Stimulated activated CD4-positive, alpha-beta T cell treated with anti-CD3 and anti-CD28 coated beads, Interleukin-12 subunit alpha, Interleukin-12 subunit beta, amount 100 ng/mL, for 48 hours (primary cell): ENCODE results near the gene KCNJ12.
"Not testable (repeated sequence)": the region's sequence is repeated elsewhere in the genome, so short reads cannot be mapped to it uniquely, and the experiment has no call there.

ENCODE experiments used
- DNase-seq, 3 donors: peaks; one replicate each; pipeline ENCODE4 v3.0.0-alpha.2; 2020; ENCODE audit warnings: low read depth in 2 of 3, low spot score in 1 of 3

KCNJ12 gene

DNA sequence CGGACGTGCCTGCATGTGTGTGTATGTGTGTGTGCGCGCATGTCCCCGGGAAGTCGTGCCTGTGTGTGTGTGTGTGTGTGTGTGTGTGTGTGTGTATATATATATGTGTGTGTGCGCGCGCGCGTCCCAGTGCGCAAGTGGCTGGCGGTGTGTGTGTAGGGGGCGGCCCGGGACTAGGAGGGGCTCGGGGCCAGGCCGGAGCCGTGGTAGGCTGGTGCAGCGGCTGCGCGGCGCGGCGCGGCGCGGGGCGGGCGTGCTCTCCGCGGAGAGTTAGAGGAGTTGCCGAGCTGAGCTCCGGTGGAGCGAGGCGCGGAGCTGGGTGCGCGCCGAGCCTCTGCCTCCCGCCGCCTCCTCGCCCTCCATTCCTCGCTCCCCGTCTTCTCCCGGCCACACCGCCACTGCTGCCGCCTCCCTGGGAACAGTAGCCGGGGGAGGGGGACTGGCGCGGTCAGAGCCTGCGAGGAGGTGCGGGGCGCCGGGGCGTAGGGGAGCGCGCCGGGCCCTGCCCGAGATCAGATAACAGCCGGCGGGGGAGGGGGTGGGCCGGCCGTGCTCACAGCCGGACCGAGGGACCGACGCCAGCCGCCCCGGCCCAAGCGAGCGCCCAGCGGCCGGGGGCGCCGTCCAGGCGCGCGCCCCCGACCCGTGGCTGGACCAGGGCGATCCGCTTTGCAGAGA lies at the start of gene KCNJ12:
TSS of gene KCNJ12 (plus strand) at position 277 of the 678 bp plus-strand sequence. CDS start 38,986 bp downstream, outside the sequence.
- no peak for DNase-seq

DNA sequence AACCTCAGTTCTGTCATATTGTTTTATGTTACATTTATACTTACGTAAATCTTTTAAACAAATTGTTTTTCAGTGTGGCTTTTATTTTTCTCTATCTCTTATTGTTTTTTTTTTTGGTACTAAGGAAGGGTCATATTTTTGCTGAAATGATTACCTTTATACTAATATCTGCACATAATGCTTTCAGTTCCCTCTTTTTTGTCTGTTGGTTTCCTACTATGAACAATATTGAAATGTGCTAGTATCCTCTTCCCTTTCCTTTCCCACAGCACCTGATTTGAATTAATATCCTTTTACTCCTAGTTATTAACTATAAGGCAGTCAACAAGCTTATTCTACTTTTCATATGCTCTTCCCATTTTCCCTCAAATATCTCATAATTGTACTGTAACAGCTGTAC lies 48.2 kb upstream of the KCNJ12 start:
- DNase-seq: not testable (repeated sequence)

DNA sequence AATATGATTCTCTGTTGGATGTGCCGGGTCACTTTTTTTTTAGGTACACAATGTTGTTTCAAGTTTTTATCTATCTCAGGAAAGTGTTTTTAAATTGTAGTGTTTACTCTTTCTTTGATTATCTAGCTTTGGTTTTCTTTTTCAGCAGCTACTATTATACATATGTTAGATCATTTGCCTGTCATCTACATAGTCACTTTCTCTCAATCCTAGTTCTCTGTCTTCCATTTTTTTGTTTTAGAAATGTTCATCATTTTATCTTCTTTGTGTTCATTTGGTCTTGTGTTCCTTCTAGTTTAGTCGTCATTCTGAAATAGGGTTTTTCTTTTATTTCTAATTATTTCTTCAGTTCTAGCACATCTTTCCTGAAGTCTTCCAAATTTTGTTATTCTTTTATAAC lies 47.4 kb upstream of the KCNJ12 start:
- DNase-seq: not testable (repeated sequence)

DNA sequence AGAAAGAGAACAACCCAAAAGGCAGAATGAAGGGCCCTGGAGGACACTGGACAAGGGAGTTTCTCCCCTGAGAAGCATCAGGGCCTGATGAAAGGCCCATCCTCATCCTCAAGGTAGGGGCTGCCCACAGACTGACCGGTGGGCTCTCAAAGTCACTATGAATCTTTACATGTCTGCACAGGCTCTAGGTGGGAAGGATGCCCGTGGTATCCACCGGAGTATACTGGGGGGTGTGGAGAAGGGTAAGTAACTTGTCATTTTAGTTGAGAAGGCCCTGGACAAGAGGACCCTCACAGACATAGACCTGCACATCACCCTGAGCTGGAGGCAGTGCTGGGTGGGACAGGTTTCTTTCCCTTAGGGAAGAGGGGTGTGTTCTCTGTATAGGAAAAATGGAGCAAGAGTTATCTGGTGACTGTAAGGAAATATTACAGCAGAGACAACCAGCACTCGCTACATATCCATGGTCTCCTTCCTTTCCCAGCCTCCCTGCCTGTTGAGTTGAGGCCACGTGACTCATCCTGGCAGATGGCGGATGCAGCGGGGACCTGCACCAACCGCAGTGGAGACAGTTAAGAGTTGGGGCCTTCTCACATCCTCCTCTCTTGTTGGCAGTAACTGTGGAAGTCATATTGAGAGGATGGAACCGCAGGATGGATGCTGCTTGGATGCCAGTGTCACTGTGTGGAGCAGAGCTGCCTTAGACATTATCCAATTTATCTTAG lies 45.6 kb upstream of the KCNJ12 start:
- DNase-seq: no peak

DNA sequence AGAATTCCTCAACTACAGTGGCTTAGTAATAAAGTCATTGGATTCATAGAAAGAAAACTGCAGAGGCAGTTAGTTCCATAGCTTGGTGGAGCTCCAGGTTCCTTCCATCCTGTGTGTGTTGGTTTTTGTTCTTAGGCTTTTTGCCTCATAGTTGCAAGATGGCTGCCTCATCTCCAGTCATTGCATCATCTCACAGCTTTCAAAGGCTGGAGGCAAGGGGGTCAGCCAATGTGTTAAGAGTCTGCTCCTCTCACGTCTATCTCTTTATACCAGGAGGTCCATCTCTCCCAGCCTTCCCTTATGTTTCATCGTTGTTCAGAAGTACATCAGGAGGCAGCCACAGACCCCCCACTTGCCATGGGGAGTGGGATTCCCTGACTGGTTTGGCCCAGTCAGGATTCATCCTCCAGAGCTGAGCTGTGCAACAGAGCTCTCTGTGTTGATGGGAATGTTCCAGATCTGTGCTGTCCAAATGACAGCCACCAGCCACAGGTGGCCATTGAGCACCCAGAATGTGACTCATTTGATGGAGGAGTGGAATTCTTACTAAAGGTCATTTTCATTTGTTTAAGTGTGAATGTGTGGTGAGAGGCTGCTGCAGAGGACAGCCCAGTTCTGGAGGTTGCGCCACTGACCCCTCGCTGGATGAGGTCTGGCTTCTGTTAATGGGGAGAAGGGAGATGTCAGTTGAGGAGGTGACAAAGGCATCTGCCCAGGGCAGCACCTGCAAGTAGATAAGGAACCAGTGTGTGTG lies 39.4 kb upstream of the KCNJ12 start:
- DNase-seq: not testable (repeated sequence)

DNA sequence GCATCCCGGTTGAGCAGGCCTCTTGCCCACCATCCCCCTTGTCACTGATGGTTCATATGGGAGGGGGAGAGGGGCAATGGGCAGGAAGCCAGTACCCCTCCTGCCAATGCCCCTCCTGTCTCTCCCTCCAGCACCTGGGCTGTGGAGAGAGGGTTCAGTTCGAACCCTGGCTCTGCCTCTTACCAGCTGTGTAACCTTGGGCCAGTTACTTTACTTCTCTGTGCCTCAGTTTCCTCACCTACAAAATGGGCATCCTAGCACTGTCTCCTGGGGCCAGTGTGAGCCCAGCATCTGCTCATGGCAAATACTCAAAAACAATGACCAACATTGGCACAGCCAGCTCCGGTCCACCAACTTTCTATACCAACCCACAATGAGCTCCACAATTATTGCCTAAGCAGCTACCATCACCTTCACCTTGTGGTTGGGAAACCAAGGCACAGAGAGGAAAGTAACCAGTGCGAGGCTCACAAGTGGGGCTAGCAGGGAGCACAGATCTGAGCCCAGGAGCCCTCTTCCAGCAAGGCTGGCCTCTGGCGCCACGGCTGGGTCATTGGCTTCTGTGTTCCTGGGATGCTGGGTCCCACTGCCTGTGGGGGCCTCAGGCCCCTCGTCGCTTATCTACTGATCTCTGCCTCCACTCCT lies 38.1 kb upstream of the KCNJ12 start:
- DNase-seq: not testable (repeated sequence)

DNA sequence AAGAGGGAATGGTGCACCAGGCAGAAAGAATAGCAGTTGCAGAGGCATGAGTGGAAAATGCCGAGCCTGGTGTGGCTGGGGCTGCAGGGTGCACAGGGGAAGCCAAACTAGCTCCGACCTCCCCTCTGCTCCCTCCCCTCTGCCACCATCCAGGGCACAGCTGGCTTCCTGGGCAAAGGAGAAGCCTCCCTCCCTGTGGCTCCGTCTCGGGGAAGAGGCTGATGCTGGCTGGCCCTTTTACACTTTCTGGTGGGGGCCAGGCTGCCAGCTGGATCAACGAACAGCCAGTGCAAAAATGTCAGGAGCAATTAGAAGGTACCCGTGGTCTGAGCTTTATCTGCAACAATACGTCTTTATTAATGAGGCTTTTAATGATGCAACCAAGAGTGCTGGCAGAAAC lies 37.1 kb upstream of the KCNJ12 start:
- no peak for DNase-seq

DNA sequence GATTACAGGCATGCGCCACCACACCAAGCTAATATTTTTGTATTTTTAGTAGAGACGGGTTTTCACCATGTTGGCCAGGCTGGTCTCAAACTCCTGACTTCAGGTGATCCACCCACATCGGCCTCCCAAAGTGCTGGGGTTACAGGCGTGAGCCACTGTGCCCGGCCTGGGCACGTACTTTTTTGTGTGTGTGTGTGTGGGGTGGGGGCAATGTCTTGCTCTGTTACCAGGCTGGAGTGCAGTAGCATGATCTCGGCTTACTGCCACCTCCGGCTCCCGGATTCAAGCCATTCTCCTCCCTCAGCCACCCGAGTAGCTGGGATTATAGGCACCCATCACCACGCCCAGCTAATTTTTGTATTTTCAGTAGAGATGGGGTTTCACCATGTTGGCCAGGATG lies 36.6 kb upstream of the KCNJ12 start:
- DNase-seq: not testable (repeated sequence)

DNA sequence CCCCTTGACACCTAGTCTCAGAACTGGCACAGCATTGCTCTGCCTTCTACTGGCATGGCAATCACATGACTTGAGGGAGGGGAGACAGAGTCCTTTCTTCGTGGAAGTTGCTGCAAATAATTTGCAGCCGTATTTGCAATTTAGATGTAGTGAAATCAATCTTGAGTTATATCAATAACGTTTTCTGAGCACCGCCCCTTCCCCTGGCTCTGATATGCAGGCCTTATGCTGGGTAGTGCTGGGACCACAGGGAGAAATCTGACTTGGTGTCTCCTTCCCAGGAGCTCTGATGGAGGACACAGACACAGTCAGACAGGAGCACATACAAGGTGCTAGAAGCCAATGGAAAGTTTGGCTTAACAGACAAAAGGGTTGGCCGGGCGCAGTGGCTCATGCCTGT lies 35.8 kb upstream of the KCNJ12 start:
- not testable (repeated sequence) for DNase-seq

DNA sequence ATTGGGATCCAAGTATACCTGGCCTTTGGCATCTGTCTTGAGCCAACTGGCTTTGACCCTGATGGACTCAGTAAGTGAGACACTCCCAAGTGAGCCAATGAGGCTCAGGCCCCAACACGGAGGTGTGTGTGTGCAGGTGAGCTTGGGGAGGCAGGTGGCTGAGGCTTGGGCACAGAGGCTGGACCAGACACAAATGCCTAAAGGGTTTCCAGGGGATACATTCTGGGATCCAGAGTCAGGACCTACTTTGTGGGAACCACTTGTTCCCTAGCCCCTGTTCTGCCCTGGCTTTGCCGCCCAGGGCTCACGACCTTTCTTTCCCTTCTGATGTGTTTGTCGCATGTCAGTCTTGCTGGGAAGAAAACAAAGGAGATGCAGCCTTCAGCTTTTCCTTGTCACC lies 34.9 kb upstream of the KCNJ12 start:
- not testable (repeated sequence) for DNase-seq

DNA sequence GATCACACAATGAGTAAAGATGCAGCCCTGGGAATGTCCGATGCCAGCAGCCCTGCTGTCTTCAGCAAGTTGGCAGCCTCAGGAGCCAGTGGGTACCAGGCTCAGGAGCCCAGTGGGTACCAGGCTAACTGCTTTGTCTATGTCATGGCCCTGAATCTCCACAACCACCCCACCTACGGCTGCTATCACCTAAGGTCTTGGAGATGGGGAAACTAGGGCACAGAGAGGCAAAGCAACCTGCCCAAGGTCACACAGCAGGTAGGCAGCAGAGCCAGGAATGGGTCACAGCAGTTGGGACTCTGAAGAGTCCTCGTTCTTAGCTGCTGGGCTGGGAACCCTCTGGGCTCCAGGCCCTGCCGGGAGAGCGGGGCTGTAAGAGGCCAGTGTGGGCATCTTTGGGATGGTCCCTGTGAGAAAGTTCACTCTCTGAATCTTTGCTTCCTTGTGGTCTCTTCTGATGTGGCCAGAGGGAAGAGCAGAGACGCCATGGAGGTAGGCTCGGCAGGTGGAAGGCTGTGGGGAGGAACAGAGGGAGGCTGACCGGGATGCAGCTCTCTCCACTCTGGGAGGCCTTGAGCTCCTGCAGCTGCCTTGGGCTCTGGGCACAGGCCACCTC lies 34.1 kb upstream of the KCNJ12 start:
- DNase-seq: not testable (repeated sequence)

DNA sequence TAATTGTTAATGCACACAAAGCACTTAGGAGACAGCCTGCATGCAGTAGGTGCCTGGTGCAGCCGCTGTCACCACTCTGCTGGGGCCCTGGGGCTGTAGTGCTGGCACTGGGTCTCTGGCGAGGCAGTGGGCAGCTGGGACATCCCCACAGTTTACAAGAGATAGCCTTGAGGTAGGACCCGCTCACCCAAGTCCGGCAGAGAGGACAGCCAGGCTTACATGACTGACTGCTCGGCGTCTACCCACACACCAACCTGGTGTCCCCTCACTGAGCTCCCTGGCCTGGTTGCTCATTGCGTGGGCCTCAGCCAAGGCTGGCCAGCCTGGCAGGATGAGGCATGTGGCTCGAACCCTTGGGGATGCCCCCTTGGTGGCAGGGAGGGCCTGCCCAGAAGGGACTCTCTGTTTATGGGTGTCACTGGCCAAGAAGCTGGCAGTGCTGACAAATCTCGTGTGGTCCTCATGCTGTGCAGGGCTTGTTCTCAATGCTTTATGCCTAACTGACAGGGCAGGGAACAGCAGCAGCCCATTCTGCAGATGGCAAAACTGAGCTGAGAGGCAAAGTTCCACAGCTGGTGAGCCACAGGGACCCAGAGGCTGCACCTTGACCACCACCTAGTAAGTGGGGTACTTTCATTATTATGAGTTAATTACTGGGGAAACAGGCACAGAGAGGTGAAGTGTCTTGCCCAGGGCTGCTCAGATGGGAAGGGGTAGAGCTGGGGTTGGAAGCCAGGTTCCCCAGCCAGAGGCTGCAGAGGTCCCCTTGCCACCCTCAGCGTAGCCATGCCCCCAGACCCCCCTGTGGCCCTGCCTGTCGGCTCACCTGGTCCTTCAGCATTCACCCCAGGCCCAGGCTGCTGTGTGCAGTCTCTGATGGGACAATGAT lies 32.9 kb upstream of the KCNJ12 start:
- DNase-seq: not testable (repeated sequence)

DNA sequence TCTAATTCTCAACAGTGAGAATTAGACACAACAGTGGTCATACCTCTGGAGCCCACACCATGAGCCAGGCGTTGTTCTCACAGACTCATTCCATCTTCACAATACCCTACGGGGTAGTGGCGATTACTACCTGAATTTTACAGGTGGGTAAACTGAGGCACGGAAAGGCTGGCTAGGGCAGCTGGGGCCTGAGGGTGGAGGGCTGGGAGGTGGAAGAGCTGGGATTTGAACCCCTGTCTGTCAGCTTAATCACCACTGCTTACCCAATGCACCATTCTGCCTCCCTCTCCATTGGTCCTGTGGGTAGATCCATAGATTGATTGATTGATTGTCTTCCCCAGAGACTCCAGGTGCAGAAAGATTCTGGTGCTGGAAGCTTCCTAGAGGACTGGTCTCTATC lies 31.4 kb upstream of the KCNJ12 start:
- not testable (repeated sequence) for DNase-seq

DNA sequence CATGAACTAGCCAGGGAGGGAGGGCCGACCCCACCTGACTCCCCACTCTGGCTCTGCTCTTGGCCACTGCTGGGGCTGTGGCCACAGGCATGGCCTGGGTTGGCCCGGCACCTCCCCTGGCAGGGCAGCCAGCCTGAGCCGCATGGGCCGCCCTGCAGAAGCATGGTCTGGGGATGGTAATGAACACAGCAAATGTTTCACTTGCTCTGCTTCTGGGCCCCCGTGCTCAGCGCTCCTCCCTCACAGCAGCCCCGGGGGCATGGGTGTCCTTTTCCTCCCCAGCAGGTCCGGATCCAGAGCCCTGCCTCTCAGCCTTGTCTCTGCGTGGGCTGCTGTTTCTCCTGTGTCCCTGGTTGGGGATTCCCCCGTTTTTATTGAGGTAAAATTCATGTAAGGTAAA lies 30.9 kb upstream of the KCNJ12 start:
- no peak for DNase-seq

DNA sequence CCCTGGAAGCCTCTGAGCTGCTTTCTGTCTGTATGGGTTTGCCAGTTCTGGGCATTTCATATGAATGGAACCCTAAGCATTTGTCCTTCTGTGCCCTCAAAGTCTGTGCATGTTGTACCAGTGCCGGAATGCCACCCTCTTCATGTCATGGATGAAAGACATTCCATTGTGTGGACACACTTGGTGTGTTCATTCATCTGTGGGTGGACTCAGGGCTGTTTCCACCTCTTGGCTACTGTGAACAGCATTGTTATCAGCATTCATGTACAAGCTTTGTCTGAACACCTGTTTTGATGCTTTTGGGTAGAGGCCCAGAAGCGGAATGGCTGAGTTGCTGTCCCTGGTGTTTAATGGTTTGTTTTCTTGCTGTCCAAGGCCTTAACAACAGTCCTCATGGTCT lies 30.1 kb upstream of the KCNJ12 start:
- not testable (repeated sequence) for DNase-seq

DNA sequence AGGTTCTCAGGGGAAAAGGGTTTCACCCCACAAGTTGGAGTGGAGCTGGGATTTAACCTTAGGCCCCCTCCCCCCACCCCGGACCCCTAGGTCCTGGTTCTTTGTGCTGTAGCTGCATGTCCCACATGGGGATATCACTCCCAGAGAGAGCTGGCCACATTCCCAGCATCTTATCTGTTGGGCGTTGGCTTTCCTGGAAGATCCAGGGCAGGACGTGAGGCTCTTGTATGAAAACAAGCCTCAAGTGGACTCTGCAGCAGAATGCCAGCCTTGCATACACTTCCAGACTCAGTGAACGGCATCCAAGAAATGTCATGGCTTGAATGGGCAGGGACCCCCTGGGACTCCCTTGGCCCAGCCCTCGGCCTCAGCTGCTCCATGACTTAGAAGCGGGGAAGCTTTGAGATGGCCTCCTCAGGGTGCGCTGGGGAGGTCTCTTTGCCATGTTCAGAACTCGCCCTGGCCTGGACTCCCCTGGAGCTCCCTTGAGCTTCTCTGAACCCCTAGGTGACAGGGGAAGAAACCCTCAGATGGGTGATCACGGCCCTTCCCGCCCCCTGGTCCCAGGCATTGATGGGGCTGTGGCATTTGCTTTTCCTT lies 29.4 kb upstream of the KCNJ12 start:
- not testable (repeated sequence) for DNase-seq

DNA sequence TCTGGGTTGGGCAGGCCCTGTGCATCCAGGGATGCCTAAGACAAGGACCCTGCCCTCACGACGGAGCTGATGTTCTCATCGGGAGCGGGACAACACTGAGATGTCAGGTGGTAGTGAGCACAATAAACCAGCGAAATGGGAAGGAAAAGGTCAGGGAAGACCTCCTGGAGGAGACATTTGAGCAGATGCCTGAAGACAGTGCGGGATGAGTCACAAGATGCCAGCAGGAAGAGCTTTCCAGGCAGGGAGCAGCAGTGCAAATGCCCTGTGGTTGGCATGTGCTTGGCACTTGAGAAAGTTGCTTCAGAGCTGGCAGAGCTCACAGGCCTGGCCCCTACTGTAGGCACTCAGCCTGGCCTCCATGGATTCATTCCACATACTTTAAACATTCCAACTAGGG lies 28.5 kb upstream of the KCNJ12 start:
- DNase-seq: not testable (repeated sequence)

DNA sequence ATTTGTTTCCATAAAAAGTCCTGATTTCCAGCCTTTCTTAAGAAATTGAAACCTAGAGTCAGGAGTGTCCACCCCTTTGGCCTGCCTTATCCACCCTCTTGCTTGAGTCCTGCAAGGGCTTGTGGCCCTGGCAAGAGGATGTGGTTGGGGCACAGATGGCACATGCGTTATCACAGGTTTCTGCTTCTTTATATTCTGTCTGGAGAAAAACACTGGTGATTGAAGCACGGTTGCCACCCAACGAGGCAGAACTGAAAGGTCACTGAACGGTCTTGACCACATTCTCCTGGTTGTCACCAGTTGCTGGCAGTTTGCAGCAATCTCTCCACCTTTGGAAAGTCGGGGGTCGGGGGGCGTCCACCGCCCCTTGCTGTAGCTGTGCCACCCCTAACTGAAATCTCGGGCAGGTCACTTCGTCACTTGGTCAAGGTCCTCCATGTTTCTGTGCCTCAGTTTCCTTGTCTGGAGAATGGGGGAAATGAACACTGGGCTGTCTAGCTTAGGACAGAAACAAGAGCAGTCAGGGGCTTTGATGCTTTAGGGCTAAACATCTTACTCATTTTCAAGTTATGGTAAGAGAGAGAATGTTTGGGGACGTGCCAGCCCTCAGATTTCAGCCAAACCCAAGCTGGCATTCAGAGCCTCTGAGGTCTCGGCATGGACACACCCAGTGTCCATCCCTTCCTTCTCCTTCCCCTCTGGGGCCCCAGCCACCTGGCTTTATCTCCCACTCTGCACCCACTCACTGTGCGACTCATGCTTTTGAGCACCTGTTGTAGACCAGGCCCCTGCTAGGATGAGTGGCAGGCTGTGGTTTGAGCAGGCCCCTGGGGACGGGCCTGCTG lies 27.9 kb upstream of the KCNJ12 start:
- not testable (repeated sequence) for DNase-seq

DNA sequence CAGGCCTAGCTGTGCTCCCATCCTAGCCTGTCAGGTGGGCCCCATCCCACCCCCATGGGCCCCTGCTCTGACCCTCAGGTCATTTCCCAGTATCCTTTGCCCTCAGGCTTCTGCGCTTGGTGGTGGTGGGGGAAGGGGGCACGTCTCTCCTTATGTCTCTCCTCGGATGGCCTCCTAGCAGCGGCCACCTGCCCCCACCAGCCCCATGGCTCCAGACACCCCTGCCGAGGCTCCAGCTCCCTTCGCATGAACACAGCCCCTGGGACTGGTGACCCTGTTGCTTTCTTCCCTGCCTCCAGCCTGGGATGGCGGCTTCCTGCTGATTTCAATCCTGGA lies 27.3 kb upstream of the KCNJ12 start:
- DNase-seq: not testable (repeated sequence)
